GM18517 (cell line): ENCODE results near the gene CDC14C.
"Not testable (repeated sequence)": the region's sequence is repeated elsewhere in the genome, so short reads cannot be mapped to it uniquely, and the experiment has no call there.

Experiments used
- ATAC-seq: cut with Tn5 transposase; IDR thresholded peaks from one replicate; pipeline ENCODE4 v1.9.1; 2021; ENCODE audit warnings: mild to moderate bottlenecking, moderate library complexity; ENCODE audit not compliant: unreplicated experiment

Gene CDC14C

GRCh38 chr7:48924433-48924832 lies at the start of gene CDC14C:
TSS of gene CDC14C (plus strand) at chr7:48924547. CDS start at chr7:48924673, 126 bp downstream.
- no peak for ATAC-seq

GRCh38 chr7:48875045-48875916 lies 49.1 kb upstream of the CDC14C start:
- ATAC-seq = no peak

GRCh38 chr7:48876087-48876486 lies 48.3 kb upstream of the CDC14C start:
- no peak for ATAC-seq

GRCh38 chr7:48880851-48881250 lies 43.5 kb upstream of the CDC14C start:
- no peak for ATAC-seq

GRCh38 chr7:48887500-48887899 lies 36.8 kb upstream of the CDC14C start:
- no peak for ATAC-seq

- no peak for ATAC-seq
Observed at GRCh38 chr7:48894574-48894973, 29.8 kb upstream of the CDC14C start.

GRCh38 chr7:48899932-48900331 lies 24.4 kb upstream of the CDC14C start:
- no peak for ATAC-seq

GRCh38 chr7:48901966-48902365 lies 22.4 kb upstream of the CDC14C start:
- no peak for ATAC-seq

GRCh38 chr7:48904975-48905374 lies 19.4 kb upstream of the CDC14C start:
- ATAC-seq = no peak

GRCh38 chr7:48905686-48906085 lies 18.7 kb upstream of the CDC14C start:
- not testable (repeated sequence) for ATAC-seq

GRCh38 chr7:48909887-48910286 lies 14.5 kb upstream of the CDC14C start:
- not testable (repeated sequence) for ATAC-seq

GRCh38 chr7:48931481-48931880 lies 7.1 kb downstream of the CDC14C start:
- ATAC-seq = no peak

GRCh38 chr7:48932126-48932910 lies 8.0 kb downstream of the CDC14C start:
- ATAC-seq = no peak

GRCh38 chr7:48933549-48934085 lies 9.3 kb downstream of the CDC14C start:
- no peak for ATAC-seq

- ATAC-seq = no peak
Observed at GRCh38 chr7:48938539-48939295, 14.4 kb downstream of the CDC14C start.

- no peak for ATAC-seq
Observed at GRCh38 chr7:48943279-48943990, 19.1 kb downstream of the CDC14C start.

- no peak for ATAC-seq
Observed at GRCh38 chr7:48955916-48956315, 31.6 kb downstream of the CDC14C start.

GRCh38 chr7:48959676-48960075 lies 35.3 kb downstream of the CDC14C start:
- no peak for ATAC-seq

- ATAC-seq = no peak
Observed at GRCh38 chr7:48962821-48963505, 38.6 kb downstream of the CDC14C start.

GRCh38 chr7:48964074-48964473 lies 39.7 kb downstream of the CDC14C start:
- ATAC-seq = no peak
